Germinal center (tissue), 1 donor: ENCODE data around the gene C2orf69.
"Not testable (repeated sequence)": the region's sequence is repeated elsewhere in the genome, so short reads cannot be mapped to it uniquely, and the experiment has no call there.

ENCODE experiments used
- DNase-seq: peaks from one replicate; pipeline ENCODE4 v3.0.0; 2012; ENCODE audit warnings: mixed read lengths, low spot score

C2orf69 gene

GRCh38 chr2:199911052-199911876, at the start of gene C2orf69:
Gene C2orf69 (plus strand): TSS chr2:199911293. CDS start chr2:199911439, 146 bp downstream.
- DNase-seq = peak; percentile 93

- DNase-seq = no peak
Measured at GRCh38 chr2:199862788-199863187, 48.3 kb upstream of the C2orf69 start.

- DNase-seq = no peak
Measured at GRCh38 chr2:199865905-199866304, 45.2 kb upstream of the C2orf69 start.

GRCh38 chr2:199868431-199869226, 42.5 kb upstream of the C2orf69 start:
- DNase-seq = no peak

GRCh38 chr2:199869227-199869541, 41.9 kb upstream of the C2orf69 start:
- no peak for DNase-seq

GRCh38 chr2:199869653-199870052, 41.4 kb upstream of the C2orf69 start:
- DNase-seq = no peak

- no peak for DNase-seq
Measured at GRCh38 chr2:199870581-199870980, 40.5 kb upstream of the C2orf69 start.

GRCh38 chr2:199874209-199874608, 36.9 kb upstream of the C2orf69 start:
- DNase-seq = no peak

GRCh38 chr2:199875400-199875799, 35.7 kb upstream of the C2orf69 start:
- no peak for DNase-seq

GRCh38 chr2:199882667-199883066, 28.4 kb upstream of the C2orf69 start:
- DNase-seq = no peak

- no peak for DNase-seq
Measured at GRCh38 chr2:199883474-199884212, 27.4 kb upstream of the C2orf69 start.

GRCh38 chr2:199895406-199895805, 15.7 kb upstream of the C2orf69 start:
- no peak for DNase-seq

- no peak for DNase-seq
Measured at GRCh38 chr2:199896617-199897016, 14.5 kb upstream of the C2orf69 start.

- no peak for DNase-seq
Measured at GRCh38 chr2:199901942-199902341, 9.2 kb upstream of the C2orf69 start.

- DNase-seq = no peak
Measured at GRCh38 chr2:199902486-199903110, 8.5 kb upstream of the C2orf69 start.

- DNase-seq = no peak
Measured at GRCh38 chr2:199903111-199903510, 8.0 kb upstream of the C2orf69 start.

GRCh38 chr2:199907008-199907714, 3.9 kb upstream of the C2orf69 start:
- DNase-seq = peak; percentile 8

- DNase-seq = no peak
Measured at GRCh38 chr2:199910338-199911051, 598 bp upstream of the C2orf69 start.

- no peak for DNase-seq
Measured at GRCh38 chr2:199911877-199912161, 726 bp downstream of the C2orf69 start.

- not testable (repeated sequence) for DNase-seq
Measured at GRCh38 chr2:199912553-199913114, 1.5 kb downstream of the C2orf69 start.
